Endothelial cell of umbilical vein (primary cell): ENCODE results near the gene RASGRF1. TPM values are rescaled to one million over a fixed set of nuclear protein-coding genes. Genes with fewer than 3 reads are reported as not detected.

Source experiments
- BruUV-seq: library from RNA; stranded (reverse); fragments of 400-500 nt; replicated peaks from 2 replicates; lab custom pipeline; 2021; lab: Mats Ljungman, UMichigan
- CTCF ChIA-PET: fragments of 300-600, 350-600 bp; sonication (Branson Sonifier 250); formaldehyde crosslinking; loops from one replicate; lab custom pipeline; 2021; ENCODE audit warnings: antibody characterized with exemption, inconsistent platforms; lab: Charles Lee
- POLR2A ChIA-PET: fragments of 300-600, 350-600 bp; sonication (Branson Sonifier 250); formaldehyde crosslinking; loops from one replicate; lab custom pipeline; 2021; ENCODE audit warnings: antibody characterized with exemption, inconsistent platforms; lab: Charles Lee
- DNase-seq: peaks from one replicate; pipeline ENCODE4 v3.0.0-alpha.2; 2011; ENCODE audit warnings: low read depth, low spot score
- FAIRE-seq: peaks from 2 replicates; lab custom pipeline; 2011; peaks lifted over from hg19 to GRCh38; lab: Jason Lieb, UNC
- H2AFZ ChIP-seq: 2 replicates; pipeline ENCODE4 v1.6.0; 2012; ENCODE audit warnings: low read depth, low read length, control low read depth, inconsistent platforms
- H3K27ac ChIP-seq: 2 replicates; pipeline ENCODE4 v1.5.1; 2011; ENCODE audit warnings: low read depth, mild to moderate bottlenecking, control low read depth, low read length, moderate library complexity; ENCODE audit not compliant: insufficient read depth
- H3K27me3 ChIP-seq, 2 experiments: 2 replicates each; pipeline versions ENCODE4 v1.6.0 to v1.6.1; 2011; ENCODE audit warnings: low read length in 2 of 2, mixed read lengths in 1 of 2; ENCODE audit not compliant: control insufficient read depth in 2 of 2, insufficient read depth in 2 of 2
- H3K36me3 ChIP-seq, 2 experiments: 2 replicates in 1 of 2; 3 replicates in 1 of 2; pipeline ENCODE4 v1.5.1; 2011; ENCODE audit warnings: low read length in 2 of 2, mild to moderate bottlenecking in 1 of 2, moderate library complexity in 1 of 2; ENCODE audit not compliant: control insufficient read depth in 2 of 2, insufficient read depth in 2 of 2; ENCODE audit errors: extremely low read depth in 1 of 2
- H3K4me1 ChIP-seq: 3 replicates; pipeline ENCODE4 v1.5.1; 2011; ENCODE audit warnings: mild to moderate bottlenecking, low read length; ENCODE audit not compliant: control insufficient read depth, insufficient read depth; ENCODE audit errors: extremely low read depth
- H3K4me2 ChIP-seq: 2 replicates; pipeline ENCODE4 v1.6.1; 2011; ENCODE audit warnings: low read length, control low read depth, mixed read lengths; ENCODE audit not compliant: insufficient read depth
- H3K4me3 ChIP-seq, 3 experiments: fragments of 200-600 bp in 1 of 3; sonication (generic), shearing (Covaris generic) in 1 of 3; replicated peaks in 1 of 3; 2 replicates each; pipeline ENCODE4 v1.5.1; 2011 to 2016; ENCODE audit warnings: control low read depth in 3 of 3, low read length in 3 of 3, mild to moderate bottlenecking in 2 of 3, inconsistent platforms in 1 of 3, low read depth in 1 of 3, moderate library complexity in 1 of 3; ENCODE audit not compliant: insufficient read depth in 1 of 3
- H3K79me2 ChIP-seq: 2 replicates; pipeline ENCODE4 v1.6.0; 2012; ENCODE audit warnings: low read length, inconsistent platforms; ENCODE audit not compliant: control insufficient read depth, insufficient read depth
- H3K9ac ChIP-seq: replicated peaks from 2 replicates; pipeline ENCODE3; 2011; ENCODE audit warnings: low read length, control low read depth; ENCODE audit not compliant: insufficient read depth; ENCODE audit errors: extremely low read depth
- H3K9me1 ChIP-seq: replicated peaks from 3 replicates; pipeline ENCODE4 v1.6.0; 2011; ENCODE audit warnings: mild to moderate bottlenecking, low read length; ENCODE audit not compliant: control insufficient read depth, insufficient read depth; ENCODE audit errors: extremely low read depth
- H3K9me3 ChIP-seq: replicated peaks from 2 replicates; pipeline ENCODE4 v1.5.1; 2012; ENCODE audit warnings: low read length, inconsistent platforms; ENCODE audit not compliant: control insufficient read depth, insufficient read depth
- H4K20me1 ChIP-seq: replicated peaks from 2 replicates; pipeline ENCODE3; 2011; ENCODE audit warnings: mild to moderate bottlenecking, low read length; ENCODE audit not compliant: control insufficient read depth, insufficient read depth; ENCODE audit errors: extremely low read depth
- CTCF ChIP-seq, 2 donors: IDR thresholded peaks; 1 replicate in 1 of 2; 2 replicates in 1 of 2; pipeline ENCODE4 v1.5.1; 2011; ENCODE audit warnings: low read length in 2 of 2, mild to moderate bottlenecking in 2 of 2, moderate library complexity in 2 of 2, control low read depth in 1 of 2, inconsistent platforms in 1 of 2, low read depth in 1 of 2; ENCODE audit not compliant: insufficient read depth in 1 of 2; ENCODE audit errors: extremely low read depth in 1 of 2
- EZH2 ChIP-seq: IDR thresholded peaks from 2 replicates; pipeline ENCODE4 v1.6.1; 2012; ENCODE audit warnings: borderline replicate concordance, low read depth, mild to moderate bottlenecking, moderate library complexity, low read length, inconsistent platforms; ENCODE audit not compliant: severe bottlenecking
- FOS ChIP-seq: IDR thresholded peaks from 2 replicates; pipeline ENCODE4 v1.6.1; 2011; ENCODE audit warnings: mild to moderate bottlenecking, low read length, moderate library complexity, borderline replicate concordance; ENCODE audit not compliant: insufficient read depth
- GATA2 ChIP-seq: IDR thresholded peaks from 2 replicates; pipeline ENCODE4 v1.7.0; 2011; ENCODE audit warnings: low read depth, mild to moderate bottlenecking, moderate library complexity, mixed read lengths, low read length; ENCODE audit not compliant: insufficient read length, insufficient read depth
- JUN ChIP-seq: IDR thresholded peaks from 2 replicates; pipeline ENCODE4 v1.6.1; 2011; ENCODE audit warnings: borderline replicate concordance, low read depth; ENCODE audit not compliant: insufficient read length, insufficient read depth
- MYC ChIP-seq: IDR thresholded peaks from one replicate; pipeline ENCODE4 v1.6.1; 2011; ENCODE audit warnings: mild to moderate bottlenecking, low read depth, low read length
- POLR2A ChIP-seq: IDR thresholded peaks from 2 replicates; pipeline ENCODE4 v1.6.1; 2012; ENCODE audit warnings: low read depth, mild to moderate bottlenecking, control low read depth, low read length
- POLR2AphosphoS5 ChIP-seq: IDR thresholded peaks from 2 replicates; pipeline ENCODE4 v1.6.1; 2012; ENCODE audit warnings: low read depth, mild to moderate bottlenecking, control low read depth, low read length, moderate library complexity; ENCODE audit not compliant: insufficient read depth
- dilution Hi-C: fragments of 300-500 bp; cut with MboI; formaldehyde crosslinking; loops from one replicate; pipeline ENCODE4 v1.15.0; 2019; ENCODE audit warnings: low sequenced_read_pairs; ENCODE audit not compliant: extremely low pct_ligation_motif_present
- intact Hi-C: fragments of 100-400 bp; cut with micrococcal nuclease; formaldehyde crosslinking; loops from one replicate; pipeline ENCODE4 v1.10.0; 2022
- polyA plus RNA-seq, 4 experiments: library from polyadenylated mRNA; depleted of rRNA in 3 of 4; stranded (reverse) in 3 of 4; unstranded in 1 of 4; fragments of >200 nt; gene quantifications; 2 replicates each; pipeline versions ENCODE4 v1.2.1 to v1.2.3, GENCODE V29; 2011 to 2012; ENCODE audit warnings: missing spikeins in 1 of 4
- total RNA-seq: library from RNA; stranded (reverse); gene quantifications from 2 replicates; pipeline ENCODE4 v1.2.3, GENCODE V29; 2021
- TF ChIP-seq, protein P1 (sequence below): IDR thresholded peaks from 2 replicates; pipeline ENCODE4 v1.6.1; 2011; ENCODE audit not compliant: insufficient read depth, insufficient read length

RASGRF1 gene
- total and polyA plus RNA-seq, 2 donors (not counting 3 experiments of a cell fraction or from before 2014, with no cell fraction given): 0.04 TPM; not detected in 1

- dilution Hi-C loops: no loop called here
- H4K20me1 ChIP-seq: no peaks in the 10 kb centered on the region
- POLR2A ChIA-PET: interaction anchor here (0.5 kb wide), 1 partner anchor 131 kb away, joined by 3 read pairs; no protein-coding TSS in a partner anchor
- H3K4me1 ChIP-seq: peaks cover 12% of the 10 kb centered on the region
- H3K4me2 ChIP-seq: no peak overlapping the region
- no peak overlapping the region for H3K9ac ChIP-seq
- DNase-seq (peak; percentile 54), FAIRE-seq (peak; percentile 96)
- no peak overlapping the region for H3K4me3 ChIP-seq
- H3K79me2 ChIP-seq: no peaks in the 10 kb centered on the region
- TF ChIP-seq FOS (peak; percentile 67), EZH2 (no peak), JUN (peak; percentile 81), POLR2AphosphoS5 (peak; percentile 26), GATA2 (no peak), POLR2A (no peak), CTCF (IDR thresholded peaks at IDR 0.05; ENCODE audit: extremely low read depth in 1 of 2, insufficient read depth in 1 of 2, low read depth in 1 of 2, low read length in 2 of 2) (no peak), MYC (no peak)
- TF ChIP-seq, protein P1, sequence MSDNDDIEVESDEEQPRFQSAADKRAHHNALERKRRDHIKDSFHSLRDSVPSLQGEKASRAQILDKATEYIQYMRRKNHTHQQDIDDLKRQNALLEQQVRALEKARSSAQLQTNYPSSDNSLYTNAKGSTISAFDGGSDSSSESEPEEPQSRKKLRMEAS: no peak
- H3K9me3 ChIP-seq: no peaks in the 10 kb centered on the region
- peak overlapping the region; percentile 10 for H2AFZ ChIP-seq
- H3K9me1 ChIP-seq: no peaks in the 10 kb centered on the region
- CTCF ChIA-PET: interaction anchor here (0.9 to 3.9 kb wide), 4 partner anchors 24 to 180 kb away, joined by 3 to 53 read pairs (median 7); no protein-coding TSS in a partner anchor
- intact Hi-C loops: loop anchor here (1.0 kb wide), 1 partner anchor 12 kb away; no protein-coding TSS in a partner anchor
- H3K27me3 ChIP-seq: no peaks in the 10 kb centered on the region
- no peak overlapping the region for H3K27ac ChIP-seq
- no peaks in the 10 kb centered on the region for H3K36me3 ChIP-seq
- BruUV-seq: no TSS peak
These were observed 86.2 kb downstream of the RASGRF1 start for GRCh38 chr15:79004336-79004735.
